HT-29 (cell line): Measurements from ENCODE around the gene INKA2. TPM values are rescaled to one million over a fixed set of nuclear protein-coding genes. Genes with fewer than 3 reads are reported as not detected.

Source experiments
- DNase-seq: peaks from one replicate; pipeline ENCODE4 v3.0.0-alpha.2; 2015; ENCODE audit warnings: low spot score
- small RNA-seq: library from RNA; depleted of rRNA; stranded (forward); fragments of <200 nt; gene quantifications from one replicate; pipeline ENCODE3, GENCODE V24; 2014
- total RNA-seq: library from RNA; depleted of rRNA; stranded (reverse); fragments of >200 nt; shearing (Covaris generic); gene quantifications from 2 replicates; pipeline ENCODE4 v1.2.3, GENCODE V29; 2014; rRNA removed

Gene INKA2
- total RNA-seq, 1 experiment from 2014 or later: 2.0 TPM

GRCh38 chr1:111704776-111705175 lies 34.4 kb downstream of the INKA2 start:
- no peak for DNase-seq

- no peak for DNase-seq
Observed at GRCh38 chr1:111704240-111704639, 35.0 kb downstream of the INKA2 start.

GRCh38 chr1:111702504-111703050 lies 36.6 kb downstream of the INKA2 start:
- no peak for DNase-seq

- DNase-seq: no peak
Observed at GRCh38 chr1:111699268-111699667, 39.9 kb downstream of the INKA2 start.

GRCh38 chr1:111696330-111696729 lies 42.9 kb downstream of the INKA2 start:
- DNase-seq: no peak

GRCh38 chr1:111695801-111696200 lies 43.4 kb downstream of the INKA2 start:
- DNase-seq: no peak

- no peak for DNase-seq
Observed at GRCh38 chr1:111691886-111692285, 47.3 kb downstream of the INKA2 start.

- no peak for DNase-seq
Observed at GRCh38 chr1:111690306-111690617, 48.9 kb downstream of the INKA2 start.

Small RNA genes lying within 50 kb of the gene (small RNA-seq; reads per million reads assigned to genes)
- gene INKA2: not detected

Other genes with a start within 250 kb of the INKA2 start
- not detected in 2 replicates for gene ADORA3, start 235.8 kb downstream of the INKA2 start, total RNA-seq
- gene TMIGD3, start 235.8 kb downstream of the INKA2 start, total RNA-seq: not detected in 2 replicates
- gene RAP1A, start 119.6 kb downstream of the INKA2 start, total RNA-seq: 4.1 and 4.2 TPM in 2 replicates
- 18.5 and 24.1 TPM in 2 replicates for gene DDX20, start 16.5 kb upstream of the INKA2 start, total RNA-seq